Sigmoid colon (tissue), 4 donors: Measurements from ENCODE around the gene EIF3L.

Experiments
- CTCF ChIP-seq, 4 experiments: fragments of 450-650 bp in 3 of 4; fragments of 200-600 bp in 1 of 4; IDR thresholded peaks; one replicate each; pipeline ENCODE4 v1.5.1; 2016 to 2019; ENCODE audit warnings: antibody characterized with exemption in 4 of 4, mild to moderate bottlenecking in 3 of 4, moderate library complexity in 2 of 4
- EP300 ChIP-seq, 4 donors: sonication (generic); formaldehyde crosslinking; IDR thresholded peaks; one replicate each; pipeline ENCODE4 v1.6.1; 2017; ENCODE audit warnings: antibody characterized with exemption in 4 of 4
- POLR2A ChIP-seq, 2 donors: fragments of 450-650 bp; IDR thresholded peaks; one replicate each; pipeline ENCODE4 v1.6.1; 2016; ENCODE audit warnings: antibody characterized with exemption in 2 of 2, mild to moderate bottlenecking in 2 of 2, moderate library complexity in 2 of 2

GRCh38 chr22:37824674-37825641, 24.3 kb upstream of the EIF3L start:
- TF ChIP-seq CTCF (IDR thresholded peaks at IDR 0.05) (no peak), POLR2A (IDR thresholded peaks at IDR 0.05) (no peak), EP300 (IDR thresholded peaks at IDR 0.05) (no peak)
